ENCODE results near the gene WDR18.

- no peak for TF ChIP-seq CTCF (conservative IDR thresholded peaks at IDR 0.05; ENCODE audit: low read depth in 2 of 2)
- no peak for TF ChIP-seq EZH2phosphoT487 (IDR thresholded peaks at IDR 0.05; ENCODE audit: unreplicated experiment)
- no peak for TF ChIP-seq POLR2AphosphoS5 (IDR thresholded peaks at IDR 0.05; ENCODE audit: low read depth)
- no peak for TF ChIP-seq REST (IDR thresholded peaks at IDR 0.05; ENCODE audit: unreplicated experiment)
- no peak for TF ChIP-seq CREB1 (CRISPR knock-in tag; IDR thresholded peaks at IDR 0.05; ENCODE audit: low read depth)
These were observed 7.1 kb upstream of the WDR18 start for GRCh38 chr19:977058-977464.
